Loucy (cell line): ENCODE results near the gene EGFL7.

ENCODE experiments used
- EZH2phosphoT487 ChIP-seq: fragments of 200-600 bp; IDR thresholded peaks from 2 replicates; pipeline ENCODE4 v1.6.1; 2018; ENCODE audit warnings: antibody characterized with exemption, mild to moderate bottlenecking, moderate library complexity, borderline replicate concordance
- TF ChIP-seq, protein P1 (sequence below): fragments of 200-600 bp; sonication (generic); conservative IDR thresholded peaks from 2 replicates; pipeline ENCODE4 v1.5.1; 2014; ENCODE audit warnings: mild to moderate bottlenecking, antibody characterized with exemption, low read length

- TF ChIP-seq, protein P1, sequence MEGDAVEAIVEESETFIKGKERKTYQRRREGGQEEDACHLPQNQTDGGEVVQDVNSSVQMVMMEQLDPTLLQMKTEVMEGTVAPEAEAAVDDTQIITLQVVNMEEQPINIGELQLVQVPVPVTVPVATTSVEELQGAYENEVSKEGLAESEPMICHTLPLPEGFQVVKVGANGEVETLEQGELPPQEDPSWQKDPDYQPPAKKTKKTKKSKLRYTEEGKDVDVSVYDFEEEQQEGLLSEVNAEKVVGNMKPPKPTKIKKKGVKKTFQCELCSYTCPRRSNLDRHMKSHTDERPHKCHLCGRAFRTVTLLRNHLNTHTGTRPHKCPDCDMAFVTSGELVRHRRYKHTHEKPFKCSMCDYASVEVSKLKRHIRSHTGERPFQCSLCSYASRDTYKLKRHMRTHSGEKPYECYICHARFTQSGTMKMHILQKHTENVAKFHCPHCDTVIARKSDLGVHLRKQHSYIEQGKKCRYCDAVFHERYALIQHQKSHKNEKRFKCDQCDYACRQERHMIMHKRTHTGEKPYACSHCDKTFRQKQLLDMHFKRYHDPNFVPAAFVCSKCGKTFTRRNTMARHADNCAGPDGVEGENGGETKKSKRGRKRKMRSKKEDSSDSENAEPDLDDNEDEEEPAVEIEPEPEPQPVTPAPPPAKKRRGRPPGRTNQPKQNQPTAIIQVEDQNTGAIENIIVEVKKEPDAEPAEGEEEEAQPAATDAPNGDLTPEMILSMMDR = no peak
- no peak for TF ChIP-seq EZH2phosphoT487
Observed at GRCh38 chr9:136685216-136685615, 22.5 kb downstream of the EGFL7 start.
